Endothelial cell of umbilical vein (primary cell): ENCODE results near the gene CDH23. TPM values are rescaled to one million over a fixed set of nuclear protein-coding genes. Genes with fewer than 3 reads are reported as not detected.

Source experiments
- BruUV-seq: library from RNA; stranded (reverse); fragments of 400-500 nt; replicated peaks from 2 replicates; lab custom pipeline; 2021; lab: Mats Ljungman, UMichigan
- CTCF ChIA-PET: fragments of 300-600, 350-600 bp; sonication (Branson Sonifier 250); formaldehyde crosslinking; loops from one replicate; lab custom pipeline; 2021; ENCODE audit warnings: antibody characterized with exemption, inconsistent platforms; lab: Charles Lee
- POLR2A ChIA-PET: fragments of 300-600, 350-600 bp; sonication (Branson Sonifier 250); formaldehyde crosslinking; loops from one replicate; lab custom pipeline; 2021; ENCODE audit warnings: antibody characterized with exemption, inconsistent platforms; lab: Charles Lee
- DNase-seq: peaks from one replicate; pipeline ENCODE4 v3.0.0-alpha.2; 2011; ENCODE audit warnings: low read depth, low spot score
- FAIRE-seq: peaks from 2 replicates; lab custom pipeline; 2011; peaks lifted over from hg19 to GRCh38; lab: Jason Lieb, UNC
- H2AFZ ChIP-seq: 2 replicates; pipeline ENCODE4 v1.6.0; 2012; ENCODE audit warnings: low read depth, low read length, control low read depth, inconsistent platforms
- H3K27ac ChIP-seq: 2 replicates; pipeline ENCODE4 v1.5.1; 2011; ENCODE audit warnings: low read depth, mild to moderate bottlenecking, control low read depth, low read length, moderate library complexity; ENCODE audit not compliant: insufficient read depth
- H3K27me3 ChIP-seq, 2 experiments: 2 replicates each; pipeline versions ENCODE4 v1.6.0 to v1.6.1; 2011; ENCODE audit warnings: low read length in 2 of 2, mixed read lengths in 1 of 2; ENCODE audit not compliant: control insufficient read depth in 2 of 2, insufficient read depth in 2 of 2
- H3K36me3 ChIP-seq, 2 experiments: 2 replicates in 1 of 2; 3 replicates in 1 of 2; pipeline ENCODE4 v1.5.1; 2011; ENCODE audit warnings: low read length in 2 of 2, mild to moderate bottlenecking in 1 of 2, moderate library complexity in 1 of 2; ENCODE audit not compliant: control insufficient read depth in 2 of 2, insufficient read depth in 2 of 2; ENCODE audit errors: extremely low read depth in 1 of 2
- H3K4me1 ChIP-seq: 3 replicates; pipeline ENCODE4 v1.5.1; 2011; ENCODE audit warnings: mild to moderate bottlenecking, low read length; ENCODE audit not compliant: control insufficient read depth, insufficient read depth; ENCODE audit errors: extremely low read depth
- H3K4me2 ChIP-seq: 2 replicates; pipeline ENCODE4 v1.6.1; 2011; ENCODE audit warnings: low read length, control low read depth, mixed read lengths; ENCODE audit not compliant: insufficient read depth
- H3K4me3 ChIP-seq, 3 experiments: fragments of 200-600 bp in 1 of 3; sonication (generic), shearing (Covaris generic) in 1 of 3; replicated peaks in 1 of 3; 2 replicates each; pipeline ENCODE4 v1.5.1; 2011 to 2016; ENCODE audit warnings: control low read depth in 3 of 3, low read length in 3 of 3, mild to moderate bottlenecking in 2 of 3, inconsistent platforms in 1 of 3, low read depth in 1 of 3, moderate library complexity in 1 of 3; ENCODE audit not compliant: insufficient read depth in 1 of 3
- H3K79me2 ChIP-seq: 2 replicates; pipeline ENCODE4 v1.6.0; 2012; ENCODE audit warnings: low read length, inconsistent platforms; ENCODE audit not compliant: control insufficient read depth, insufficient read depth
- H3K9ac ChIP-seq: replicated peaks from 2 replicates; pipeline ENCODE3; 2011; ENCODE audit warnings: low read length, control low read depth; ENCODE audit not compliant: insufficient read depth; ENCODE audit errors: extremely low read depth
- H3K9me1 ChIP-seq: replicated peaks from 3 replicates; pipeline ENCODE4 v1.6.0; 2011; ENCODE audit warnings: mild to moderate bottlenecking, low read length; ENCODE audit not compliant: control insufficient read depth, insufficient read depth; ENCODE audit errors: extremely low read depth
- H3K9me3 ChIP-seq: replicated peaks from 2 replicates; pipeline ENCODE4 v1.5.1; 2012; ENCODE audit warnings: low read length, inconsistent platforms; ENCODE audit not compliant: control insufficient read depth, insufficient read depth
- H4K20me1 ChIP-seq: replicated peaks from 2 replicates; pipeline ENCODE3; 2011; ENCODE audit warnings: mild to moderate bottlenecking, low read length; ENCODE audit not compliant: control insufficient read depth, insufficient read depth; ENCODE audit errors: extremely low read depth
- EZH2 ChIP-seq: IDR thresholded peaks from 2 replicates; pipeline ENCODE4 v1.6.1; 2012; ENCODE audit warnings: borderline replicate concordance, low read depth, mild to moderate bottlenecking, moderate library complexity, low read length, inconsistent platforms; ENCODE audit not compliant: severe bottlenecking
- FOS ChIP-seq: IDR thresholded peaks from 2 replicates; pipeline ENCODE4 v1.6.1; 2011; ENCODE audit warnings: mild to moderate bottlenecking, low read length, moderate library complexity, borderline replicate concordance; ENCODE audit not compliant: insufficient read depth
- GATA2 ChIP-seq: IDR thresholded peaks from 2 replicates; pipeline ENCODE4 v1.7.0; 2011; ENCODE audit warnings: low read depth, mild to moderate bottlenecking, moderate library complexity, mixed read lengths, low read length; ENCODE audit not compliant: insufficient read length, insufficient read depth
- JUN ChIP-seq: IDR thresholded peaks from 2 replicates; pipeline ENCODE4 v1.6.1; 2011; ENCODE audit warnings: borderline replicate concordance, low read depth; ENCODE audit not compliant: insufficient read length, insufficient read depth
- MYC ChIP-seq: IDR thresholded peaks from one replicate; pipeline ENCODE4 v1.6.1; 2011; ENCODE audit warnings: mild to moderate bottlenecking, low read depth, low read length
- POLR2A ChIP-seq: IDR thresholded peaks from 2 replicates; pipeline ENCODE4 v1.6.1; 2012; ENCODE audit warnings: low read depth, mild to moderate bottlenecking, control low read depth, low read length
- POLR2AphosphoS5 ChIP-seq: IDR thresholded peaks from 2 replicates; pipeline ENCODE4 v1.6.1; 2012; ENCODE audit warnings: low read depth, mild to moderate bottlenecking, control low read depth, low read length, moderate library complexity; ENCODE audit not compliant: insufficient read depth
- dilution Hi-C: fragments of 300-500 bp; cut with MboI; formaldehyde crosslinking; loops from one replicate; pipeline ENCODE4 v1.15.0; 2019; ENCODE audit warnings: low sequenced_read_pairs; ENCODE audit not compliant: extremely low pct_ligation_motif_present
- intact Hi-C: fragments of 100-400 bp; cut with micrococcal nuclease; formaldehyde crosslinking; loops from one replicate; pipeline ENCODE4 v1.10.0; 2022
- polyA plus RNA-seq, 4 experiments: library from polyadenylated mRNA; depleted of rRNA in 3 of 4; stranded (reverse) in 3 of 4; unstranded in 1 of 4; fragments of >200 nt; gene quantifications; 2 replicates each; pipeline versions ENCODE4 v1.2.1 to v1.2.3, GENCODE V29; 2011 to 2012; ENCODE audit warnings: missing spikeins in 1 of 4
- total RNA-seq: library from RNA; stranded (reverse); gene quantifications from 2 replicates; pipeline ENCODE4 v1.2.3, GENCODE V29; 2021
- TF ChIP-seq, protein P1 (sequence below), 2 donors: IDR thresholded peaks; 1 replicate in 1 of 2; 2 replicates in 1 of 2; pipeline ENCODE4 v1.5.1; 2011; ENCODE audit warnings: low read length in 2 of 2, mild to moderate bottlenecking in 2 of 2, moderate library complexity in 2 of 2, control low read depth in 1 of 2, inconsistent platforms in 1 of 2, low read depth in 1 of 2; ENCODE audit not compliant: insufficient read depth in 1 of 2; ENCODE audit errors: extremely low read depth in 1 of 2
- TF ChIP-seq, protein P2 (sequence below): IDR thresholded peaks from 2 replicates; pipeline ENCODE4 v1.6.1; 2011; ENCODE audit not compliant: insufficient read depth, insufficient read length

Gene CDH23
- total and polyA plus RNA-seq, 2 donors (not counting 3 experiments of a cell fraction or from before 2014, with no cell fraction given) = not detected

DNA sequence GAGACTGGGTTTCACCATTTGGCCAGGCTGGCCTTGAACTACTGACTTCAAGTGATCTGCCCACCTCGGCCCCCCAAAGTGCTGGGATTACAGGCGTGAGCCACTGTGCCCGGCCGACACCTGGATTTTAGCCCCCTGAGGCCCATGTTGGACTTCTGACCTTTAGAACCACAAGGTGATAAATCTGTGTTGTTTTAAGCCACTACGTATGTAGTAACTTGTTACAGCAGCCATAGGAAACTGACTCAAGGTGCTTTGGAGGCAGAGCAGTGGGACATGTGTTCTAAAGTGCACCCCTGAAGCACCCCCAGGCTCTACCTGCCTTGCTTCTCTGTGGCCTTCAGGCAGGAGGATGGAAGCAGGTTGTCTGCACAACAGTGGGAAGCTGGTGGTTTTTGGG, 128.4 kb downstream of the CDH23 start:
- DNase-seq (no peak), FAIRE-seq (no peak)
- ChIA-PET CTCF (interaction anchor here (1.4 kb wide), 1 partner anchor 67 kb away, joined by 3 read pairs; no protein-coding TSS in a partner anchor), POLR2A (no interaction called here)
- H3K36me3 ChIP-seq = no peaks in the 10 kb centered on the region
- H3K79me2 ChIP-seq = no peaks in the 10 kb centered on the region
- H3K9ac ChIP-seq = no peak overlapping the region
- no peaks in the 10 kb centered on the region for H3K9me1 ChIP-seq
- H3K27me3 ChIP-seq = peaks cover 6 to 16% of the 10 kb centered on the region in 2 experiments
- no peaks in the 10 kb centered on the region for H3K9me3 ChIP-seq
- no peak overlapping the region for H2AFZ ChIP-seq
- no peak overlapping the region for H3K27ac ChIP-seq
- no TSS peak for BruUV-seq
- H3K4me2 ChIP-seq = no peak overlapping the region
- dilution Hi-C loops = no loop called here
- intact Hi-C loops = no loop called here
- no peak overlapping the region for H3K4me3 ChIP-seq
- H3K4me1 ChIP-seq = peaks cover 5% of the 10 kb centered on the region
- H4K20me1 ChIP-seq = no peaks in the 10 kb centered on the region
- TF ChIP-seq POLR2A (no peak), FOS (no peak), GATA2 (no peak), JUN (no peak), MYC (no peak), EZH2 (no peak), POLR2AphosphoS5 (no peak)
- TF ChIP-seq, protein P1, sequence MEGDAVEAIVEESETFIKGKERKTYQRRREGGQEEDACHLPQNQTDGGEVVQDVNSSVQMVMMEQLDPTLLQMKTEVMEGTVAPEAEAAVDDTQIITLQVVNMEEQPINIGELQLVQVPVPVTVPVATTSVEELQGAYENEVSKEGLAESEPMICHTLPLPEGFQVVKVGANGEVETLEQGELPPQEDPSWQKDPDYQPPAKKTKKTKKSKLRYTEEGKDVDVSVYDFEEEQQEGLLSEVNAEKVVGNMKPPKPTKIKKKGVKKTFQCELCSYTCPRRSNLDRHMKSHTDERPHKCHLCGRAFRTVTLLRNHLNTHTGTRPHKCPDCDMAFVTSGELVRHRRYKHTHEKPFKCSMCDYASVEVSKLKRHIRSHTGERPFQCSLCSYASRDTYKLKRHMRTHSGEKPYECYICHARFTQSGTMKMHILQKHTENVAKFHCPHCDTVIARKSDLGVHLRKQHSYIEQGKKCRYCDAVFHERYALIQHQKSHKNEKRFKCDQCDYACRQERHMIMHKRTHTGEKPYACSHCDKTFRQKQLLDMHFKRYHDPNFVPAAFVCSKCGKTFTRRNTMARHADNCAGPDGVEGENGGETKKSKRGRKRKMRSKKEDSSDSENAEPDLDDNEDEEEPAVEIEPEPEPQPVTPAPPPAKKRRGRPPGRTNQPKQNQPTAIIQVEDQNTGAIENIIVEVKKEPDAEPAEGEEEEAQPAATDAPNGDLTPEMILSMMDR (IDR thresholded peaks at IDR 0.05; ENCODE audit: extremely low read depth in 1 of 2, insufficient read depth in 1 of 2, low read depth in 1 of 2, low read length in 2 of 2) = no peak
- TF ChIP-seq, protein P2, sequence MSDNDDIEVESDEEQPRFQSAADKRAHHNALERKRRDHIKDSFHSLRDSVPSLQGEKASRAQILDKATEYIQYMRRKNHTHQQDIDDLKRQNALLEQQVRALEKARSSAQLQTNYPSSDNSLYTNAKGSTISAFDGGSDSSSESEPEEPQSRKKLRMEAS = no peak
